Loucy (cell line): ENCODE measurements around the gene ALG1L2.
"Not testable (repeated sequence)": the region's sequence is repeated elsewhere in the genome, so short reads cannot be mapped to it uniquely, and the experiment has no call there.

Experiments
- H2AFZ ChIP-seq: fragments of 200-600 bp; sonication (generic); 2 replicates; pipeline ENCODE4 v1.6.0; 2016; ENCODE audit warnings: antibody characterized with exemption, mild to moderate bottlenecking, low read length, moderate library complexity
- H3F3A ChIP-seq: fragments of 200-600 bp; 2 replicates; pipeline ENCODE4 v1.6.0; 2016; ENCODE audit warnings: antibody characterized with exemption, low read depth, mild to moderate bottlenecking
- H3K27me3 ChIP-seq: fragments of 200-600 bp; sonication (generic); 2 replicates; pipeline ENCODE4 v1.6.1; 2014; ENCODE audit warnings: low read length, mild to moderate bottlenecking; ENCODE audit not compliant: insufficient read depth, poor library complexity, severe bottlenecking
- H3K36me3 ChIP-seq: fragments of 200-600 bp; sonication (generic); 2 replicates; pipeline ENCODE4 v1.6.1; 2016; ENCODE audit warnings: low read length; ENCODE audit not compliant: insufficient read depth
- H3K4me1 ChIP-seq: fragments of 200-600 bp; sonication (generic); 2 replicates; pipeline ENCODE4 v1.5.1; 2014; ENCODE audit warnings: low read length, mild to moderate bottlenecking; ENCODE audit not compliant: insufficient read depth, poor library complexity, severe bottlenecking
- H3K4me2 ChIP-seq: fragments of 200-600 bp; sonication (generic); 2 replicates; pipeline ENCODE4 v1.6.0; 2014; ENCODE audit warnings: antibody characterized with exemption, low read length, low read depth, mild to moderate bottlenecking; ENCODE audit not compliant: poor library complexity, severe bottlenecking
- H3K4me3 ChIP-seq: fragments of 200-600 bp; sonication (generic); 2 replicates; pipeline ENCODE4 v1.5.1; 2014; ENCODE audit warnings: low read length, mild to moderate bottlenecking, mixed read lengths; ENCODE audit not compliant: poor library complexity, severe bottlenecking
- H3K79me2 ChIP-seq: fragments of 200-600 bp; sonication (generic); 2 replicates; pipeline ENCODE4 v1.6.1; 2014; ENCODE audit warnings: low read length; ENCODE audit not compliant: insufficient read depth
- H3K9ac ChIP-seq: fragments of 200-600 bp; sonication (generic); 2 replicates; pipeline ENCODE4 v1.6.0; 2014; ENCODE audit warnings: mild to moderate bottlenecking, low read depth, low read length, moderate library complexity; ENCODE audit not compliant: poor library complexity, severe bottlenecking
- H3K9me2 ChIP-seq: fragments of 200-600 bp; sonication (generic); replicated peaks from 2 replicates; pipeline ENCODE4 v1.6.1; 2016; ENCODE audit warnings: low read depth, low read length, mixed read lengths
- H3K9me3 ChIP-seq: fragments of 200-600 bp; sonication (generic); 2 replicates; pipeline ENCODE4 v1.6.1; 2014; ENCODE audit warnings: mild to moderate bottlenecking, antibody characterized with exemption, low read length, low read depth; ENCODE audit not compliant: insufficient read depth
- H4K20me1 ChIP-seq: fragments of 200-600 bp; sonication (generic); 2 replicates; pipeline ENCODE4 v1.6.0; 2014; ENCODE audit warnings: antibody characterized with exemption, low read length, mild to moderate bottlenecking; ENCODE audit not compliant: insufficient read depth, poor library complexity, severe bottlenecking
- EZH2phosphoT487 ChIP-seq: fragments of 200-600 bp; IDR thresholded peaks from 2 replicates; pipeline ENCODE4 v1.6.1; 2018; ENCODE audit warnings: antibody characterized with exemption, mild to moderate bottlenecking, moderate library complexity, borderline replicate concordance
- TF ChIP-seq, protein P1 (sequence below): fragments of 200-600 bp; sonication (generic); conservative IDR thresholded peaks from 2 replicates; pipeline ENCODE4 v1.5.1; 2014; ENCODE audit warnings: mild to moderate bottlenecking, antibody characterized with exemption, low read length

The ALG1L2 gene

DNA sequence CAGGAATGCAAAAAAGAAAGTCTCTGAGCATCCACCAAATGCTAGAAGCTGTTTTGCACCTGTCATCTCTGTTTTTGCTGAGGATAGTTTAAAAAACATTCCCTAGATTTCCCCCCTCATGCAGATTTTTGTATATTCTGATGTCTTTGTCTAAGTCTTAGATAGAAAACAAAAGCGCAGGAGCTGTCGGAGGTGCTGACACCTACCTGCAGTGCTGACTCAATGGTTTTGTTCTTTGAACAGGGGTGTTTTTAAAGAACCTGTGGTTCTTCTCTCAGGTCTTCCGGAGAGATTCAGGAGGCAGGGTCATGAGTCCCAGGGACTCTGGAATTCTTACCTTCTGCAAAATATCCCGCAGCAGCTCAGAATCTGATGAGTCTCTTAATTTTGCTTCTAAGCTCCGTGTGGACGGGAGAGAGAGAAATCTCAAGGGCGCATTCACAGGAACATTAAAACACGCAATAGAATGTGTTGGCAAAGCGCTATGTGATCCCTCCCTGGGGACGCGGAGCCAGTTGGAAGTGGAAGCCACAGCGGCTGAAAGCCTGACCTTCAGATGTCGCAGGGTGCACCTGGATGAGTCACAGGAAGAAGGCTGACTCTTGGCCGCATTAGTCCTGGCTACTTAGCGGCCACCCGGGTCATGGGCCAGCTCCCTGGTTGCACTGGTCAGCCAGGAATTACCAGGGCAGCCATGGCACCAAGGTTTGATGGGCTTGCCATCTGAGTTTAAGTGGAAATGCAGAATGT, 27.4 kb downstream of the ALG1L2 start:
- H3K4me3 ChIP-seq, H3K79me2 ChIP-seq, H3K4me1 ChIP-seq, H3K9me3 ChIP-seq, H3F3A ChIP-seq, H3K36me3 ChIP-seq, H3K27me3 ChIP-seq, H2AFZ ChIP-seq, H3K9me2 ChIP-seq, H3K4me2 ChIP-seq, H3K9ac ChIP-seq, H4K20me1 ChIP-seq: not testable (repeated sequence)

DNA sequence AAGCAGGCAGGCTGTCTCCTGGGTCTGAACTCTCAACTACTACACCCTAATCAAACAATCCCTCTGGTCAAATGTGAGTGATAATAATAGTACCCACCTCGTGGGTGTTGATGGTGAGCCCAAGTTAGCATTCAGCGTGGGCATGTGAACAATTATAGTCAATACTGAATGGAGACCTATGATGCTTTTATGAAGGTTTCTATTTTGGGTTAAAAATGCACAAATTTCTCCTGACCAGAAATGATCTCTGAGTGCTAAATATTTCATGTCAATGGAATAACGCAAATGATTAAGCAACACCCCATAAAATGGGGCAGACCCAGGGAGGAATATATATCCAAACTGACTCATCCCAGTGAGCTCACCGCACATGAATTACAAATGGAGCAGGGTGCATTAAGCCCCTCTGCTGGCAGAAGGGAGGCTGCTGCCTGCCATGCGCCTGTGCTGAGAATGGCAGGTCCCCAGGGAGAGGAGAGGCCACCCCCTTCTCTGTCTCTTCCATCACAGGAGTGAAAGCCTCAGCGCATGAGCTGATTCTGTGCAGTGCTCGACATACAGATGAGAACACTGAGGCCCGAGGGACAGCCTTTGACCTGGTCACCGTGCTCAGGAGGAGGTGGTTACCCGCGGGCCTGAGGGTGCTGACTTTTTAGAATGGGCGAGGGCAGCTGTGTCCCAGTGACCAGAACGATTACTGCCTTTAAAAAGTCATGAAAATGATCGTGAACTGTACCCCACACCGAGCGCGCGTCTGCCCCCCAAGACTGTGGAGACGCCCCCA, 28.9 kb downstream of the ALG1L2 start:
- H3K4me1 ChIP-seq, H3K79me2 ChIP-seq, H3F3A ChIP-seq, H3K9me2 ChIP-seq, H3K27me3 ChIP-seq, H4K20me1 ChIP-seq, H3K36me3 ChIP-seq, H3K9me3 ChIP-seq: not testable (repeated sequence)
- Histone ChIP-seq H3K4me2 (peak overlapping the region; percentile 81), H3K4me3 (peak overlapping the region; percentile 83), H3K9ac (peak overlapping the region; percentile 73), H2AFZ (peak overlapping the region; percentile 87; the same call in 1 of the 2 replicates)

DNA sequence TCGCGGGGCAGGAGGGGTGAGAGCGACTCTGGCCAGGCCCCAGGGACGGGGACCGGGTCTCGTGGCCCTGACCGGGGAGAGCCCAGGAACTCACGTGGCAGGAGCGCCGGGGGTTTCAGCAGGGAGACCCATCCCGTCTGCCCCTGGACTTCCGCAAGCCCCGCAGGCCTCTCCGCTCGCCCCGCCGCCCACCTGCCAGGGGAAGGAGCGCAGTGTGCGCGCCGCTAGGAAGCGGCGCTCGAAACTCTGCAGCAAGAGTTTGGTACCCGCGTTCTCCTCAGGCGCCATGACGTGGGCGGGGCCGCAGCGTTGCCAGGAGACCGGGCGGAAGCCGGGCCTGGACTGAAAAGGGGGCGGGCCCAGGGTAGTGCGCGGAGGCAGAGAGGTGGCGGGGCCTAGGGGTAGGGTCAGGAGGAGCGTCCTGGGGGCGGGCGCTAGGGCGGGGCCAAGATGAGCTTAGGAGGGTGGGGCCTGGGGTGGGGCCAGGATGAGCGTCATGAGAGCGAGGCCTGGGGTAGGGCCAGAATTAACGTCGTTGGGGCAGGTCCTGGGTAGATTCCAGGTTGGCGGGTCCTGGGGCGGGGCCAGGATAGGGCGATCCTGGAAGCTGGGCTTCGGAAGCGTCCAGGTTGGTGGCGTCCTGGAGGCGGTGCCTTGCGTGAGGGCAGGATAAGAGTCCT, 29.7 kb downstream of the ALG1L2 start:
- Histone ChIP-seq H3K79me2 (no peaks in the 10 kb centered on the region), H3F3A (no peaks in the 10 kb centered on the region), H3K36me3 (no peaks in the 10 kb centered on the region), H3K9me3 (no peaks in the 10 kb centered on the region), H3K4me1 (peaks cover 10% of the 10 kb centered on the region), H4K20me1 (no peaks in the 10 kb centered on the region), H3K4me3 (peak overlapping the region; percentile 83), H3K4me2 (peak overlapping the region; percentile 81), H3K9me2 (no peaks in the 10 kb centered on the region), H2AFZ (peak overlapping the region; percentile 87; the same call in 1 of the 2 replicates), H3K27me3 (no peaks in the 10 kb centered on the region), H3K9ac (peak overlapping the region; percentile 73)
- TF ChIP-seq, protein P1, sequence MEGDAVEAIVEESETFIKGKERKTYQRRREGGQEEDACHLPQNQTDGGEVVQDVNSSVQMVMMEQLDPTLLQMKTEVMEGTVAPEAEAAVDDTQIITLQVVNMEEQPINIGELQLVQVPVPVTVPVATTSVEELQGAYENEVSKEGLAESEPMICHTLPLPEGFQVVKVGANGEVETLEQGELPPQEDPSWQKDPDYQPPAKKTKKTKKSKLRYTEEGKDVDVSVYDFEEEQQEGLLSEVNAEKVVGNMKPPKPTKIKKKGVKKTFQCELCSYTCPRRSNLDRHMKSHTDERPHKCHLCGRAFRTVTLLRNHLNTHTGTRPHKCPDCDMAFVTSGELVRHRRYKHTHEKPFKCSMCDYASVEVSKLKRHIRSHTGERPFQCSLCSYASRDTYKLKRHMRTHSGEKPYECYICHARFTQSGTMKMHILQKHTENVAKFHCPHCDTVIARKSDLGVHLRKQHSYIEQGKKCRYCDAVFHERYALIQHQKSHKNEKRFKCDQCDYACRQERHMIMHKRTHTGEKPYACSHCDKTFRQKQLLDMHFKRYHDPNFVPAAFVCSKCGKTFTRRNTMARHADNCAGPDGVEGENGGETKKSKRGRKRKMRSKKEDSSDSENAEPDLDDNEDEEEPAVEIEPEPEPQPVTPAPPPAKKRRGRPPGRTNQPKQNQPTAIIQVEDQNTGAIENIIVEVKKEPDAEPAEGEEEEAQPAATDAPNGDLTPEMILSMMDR: no peak
- no peak for TF ChIP-seq EZH2phosphoT487

DNA sequence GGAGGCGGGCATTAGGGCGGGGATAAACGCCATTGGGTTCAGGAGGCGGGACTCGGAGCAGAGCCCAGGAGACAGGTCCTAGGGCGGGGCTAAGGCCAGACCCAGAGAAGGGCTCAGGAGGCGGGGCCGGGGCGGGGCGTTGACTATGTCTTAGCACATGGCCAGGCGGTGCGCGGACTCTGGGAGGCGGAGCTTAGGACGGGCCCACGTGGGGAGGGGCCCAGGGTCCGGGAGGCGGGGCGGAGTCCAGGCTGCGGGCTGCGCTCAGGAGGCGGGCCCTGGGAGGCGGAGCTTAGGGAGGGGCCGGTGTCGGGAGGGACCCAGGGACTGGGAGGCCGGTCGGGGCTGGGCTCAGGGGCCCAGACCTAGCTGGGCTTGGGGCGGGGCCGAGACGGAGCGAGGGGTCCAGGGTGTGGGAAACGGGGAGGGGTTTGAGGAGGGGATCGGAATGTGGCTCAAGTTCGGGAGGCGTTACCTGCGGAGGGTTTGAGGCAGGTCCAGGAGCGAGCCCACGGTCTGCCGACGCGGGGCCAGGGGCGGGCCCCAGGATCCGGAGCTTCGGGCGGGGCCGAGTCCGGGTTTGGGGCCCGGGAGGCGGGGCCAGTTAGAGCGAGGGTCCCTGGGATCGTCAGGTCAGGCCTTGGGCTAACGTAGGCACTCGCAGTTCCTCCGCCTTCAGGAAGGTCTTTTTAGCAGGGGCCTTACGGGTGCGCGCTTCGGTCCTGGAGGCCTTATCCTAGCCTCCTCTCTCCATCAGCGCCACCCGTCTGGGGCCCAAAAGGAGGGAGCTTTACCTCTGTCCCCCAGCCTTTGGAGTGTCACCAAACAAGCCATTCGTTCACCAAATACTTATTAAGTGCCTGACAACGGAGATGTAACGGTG, 30.5 kb downstream of the ALG1L2 start:
- Histone ChIP-seq H3K4me3 (peak overlapping the region; percentile 93), H2AFZ (peak overlapping the region; percentile 87), H3K9ac (peak overlapping the region; percentile 88), H3K4me2 (peak overlapping the region; percentile 80)
- not testable (repeated sequence) for H4K20me1 ChIP-seq, H3K4me1 ChIP-seq, H3F3A ChIP-seq, H3K79me2 ChIP-seq, H3K9me2 ChIP-seq, H3K27me3 ChIP-seq, H3K36me3 ChIP-seq, H3K9me3 ChIP-seq

DNA sequence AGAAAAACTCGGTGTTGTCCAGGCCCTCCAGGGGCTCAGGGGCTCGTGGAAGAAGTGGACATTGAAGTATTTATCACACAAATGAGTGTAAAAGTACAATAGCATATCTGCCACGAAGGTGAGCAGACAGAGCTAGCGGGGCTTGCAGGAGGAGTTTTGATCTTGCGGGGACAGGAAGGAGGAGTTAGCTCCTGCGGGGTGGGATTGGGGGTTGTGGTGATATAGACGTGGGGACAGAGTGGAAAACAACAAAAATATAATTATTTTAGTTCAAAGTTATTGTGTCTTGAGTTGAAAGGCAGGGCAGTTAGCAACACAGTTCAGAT, 31.1 kb downstream of the ALG1L2 start:
- Histone ChIP-seq H3K4me2 (peak overlapping the region; percentile 80), H2AFZ (peak overlapping the region; percentile 87), H3K4me3 (peak overlapping the region; percentile 93), H3K9ac (peak overlapping the region; percentile 88)
- H3K27me3 ChIP-seq, H3K4me1 ChIP-seq, H3K9me2 ChIP-seq, H3K36me3 ChIP-seq, H3K79me2 ChIP-seq, H3K9me3 ChIP-seq, H4K20me1 ChIP-seq, H3F3A ChIP-seq: not testable (repeated sequence)

DNA sequence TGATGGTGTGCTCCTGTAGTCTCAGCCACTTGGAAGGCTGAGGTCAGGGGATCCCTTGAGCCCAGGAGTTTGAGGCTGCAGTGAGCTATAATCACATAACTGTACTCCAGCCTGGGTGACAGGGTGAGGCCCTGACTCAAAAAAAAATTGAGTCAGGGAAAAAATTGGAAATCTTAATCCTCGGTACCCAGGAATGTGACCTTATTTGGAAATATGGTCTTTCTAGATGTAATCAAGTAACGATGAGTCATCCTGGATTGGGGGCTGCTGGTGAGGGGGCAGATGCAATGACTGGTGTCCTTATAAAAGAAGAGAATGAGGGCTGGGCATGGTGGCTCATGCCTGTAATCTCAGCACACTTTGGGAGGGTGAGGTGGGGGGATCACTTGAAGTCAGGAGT, 33.8 kb downstream of the ALG1L2 start:
- not testable (repeated sequence) for H3K4me3 ChIP-seq, H3K4me2 ChIP-seq, H3F3A ChIP-seq, H3K9me2 ChIP-seq, H3K4me1 ChIP-seq, H3K9ac ChIP-seq, H3K9me3 ChIP-seq, H4K20me1 ChIP-seq, H3K27me3 ChIP-seq, H3K79me2 ChIP-seq, H2AFZ ChIP-seq, H3K36me3 ChIP-seq
